Loucy (cell line): Measurements from ENCODE around the gene KRTAP4-7.
"Not testable (repeated sequence)": the region's sequence is repeated elsewhere in the genome, so short reads cannot be mapped to it uniquely, and the experiment has no call there.

Experiments used
- H2AFZ ChIP-seq: fragments of 200-600 bp; sonication (generic); 2 replicates; pipeline ENCODE4 v1.6.0; 2016; ENCODE audit warnings: antibody characterized with exemption, mild to moderate bottlenecking, low read length, moderate library complexity
- H3F3A ChIP-seq: fragments of 200-600 bp; 2 replicates; pipeline ENCODE4 v1.6.0; 2016; ENCODE audit warnings: antibody characterized with exemption, low read depth, mild to moderate bottlenecking
- H3K27me3 ChIP-seq: fragments of 200-600 bp; sonication (generic); 2 replicates; pipeline ENCODE4 v1.6.1; 2014; ENCODE audit warnings: low read length, mild to moderate bottlenecking; ENCODE audit not compliant: insufficient read depth, poor library complexity, severe bottlenecking
- H3K36me3 ChIP-seq: fragments of 200-600 bp; sonication (generic); 2 replicates; pipeline ENCODE4 v1.6.1; 2016; ENCODE audit warnings: low read length; ENCODE audit not compliant: insufficient read depth
- H3K4me1 ChIP-seq: fragments of 200-600 bp; sonication (generic); 2 replicates; pipeline ENCODE4 v1.5.1; 2014; ENCODE audit warnings: low read length, mild to moderate bottlenecking; ENCODE audit not compliant: insufficient read depth, poor library complexity, severe bottlenecking
- H3K4me2 ChIP-seq: fragments of 200-600 bp; sonication (generic); 2 replicates; pipeline ENCODE4 v1.6.0; 2014; ENCODE audit warnings: antibody characterized with exemption, low read length, low read depth, mild to moderate bottlenecking; ENCODE audit not compliant: poor library complexity, severe bottlenecking
- H3K4me3 ChIP-seq: fragments of 200-600 bp; sonication (generic); 2 replicates; pipeline ENCODE4 v1.5.1; 2014; ENCODE audit warnings: low read length, mild to moderate bottlenecking, mixed read lengths; ENCODE audit not compliant: poor library complexity, severe bottlenecking
- H3K79me2 ChIP-seq: fragments of 200-600 bp; sonication (generic); 2 replicates; pipeline ENCODE4 v1.6.1; 2014; ENCODE audit warnings: low read length; ENCODE audit not compliant: insufficient read depth
- H3K9ac ChIP-seq: fragments of 200-600 bp; sonication (generic); 2 replicates; pipeline ENCODE4 v1.6.0; 2014; ENCODE audit warnings: mild to moderate bottlenecking, low read depth, low read length, moderate library complexity; ENCODE audit not compliant: poor library complexity, severe bottlenecking
- H3K9me2 ChIP-seq: fragments of 200-600 bp; sonication (generic); replicated peaks from 2 replicates; pipeline ENCODE4 v1.6.1; 2016; ENCODE audit warnings: low read depth, low read length, mixed read lengths
- H3K9me3 ChIP-seq: fragments of 200-600 bp; sonication (generic); 2 replicates; pipeline ENCODE4 v1.6.1; 2014; ENCODE audit warnings: mild to moderate bottlenecking, antibody characterized with exemption, low read length, low read depth; ENCODE audit not compliant: insufficient read depth
- H4K20me1 ChIP-seq: fragments of 200-600 bp; sonication (generic); 2 replicates; pipeline ENCODE4 v1.6.0; 2014; ENCODE audit warnings: antibody characterized with exemption, low read length, mild to moderate bottlenecking; ENCODE audit not compliant: insufficient read depth, poor library complexity, severe bottlenecking
- EZH2phosphoT487 ChIP-seq: fragments of 200-600 bp; IDR thresholded peaks from 2 replicates; pipeline ENCODE4 v1.6.1; 2018; ENCODE audit warnings: antibody characterized with exemption, mild to moderate bottlenecking, moderate library complexity, borderline replicate concordance
- TF ChIP-seq, protein P1 (sequence below): fragments of 200-600 bp; sonication (generic); conservative IDR thresholded peaks from 2 replicates; pipeline ENCODE4 v1.5.1; 2014; ENCODE audit warnings: mild to moderate bottlenecking, antibody characterized with exemption, low read length

Gene KRTAP4-7

DNA sequence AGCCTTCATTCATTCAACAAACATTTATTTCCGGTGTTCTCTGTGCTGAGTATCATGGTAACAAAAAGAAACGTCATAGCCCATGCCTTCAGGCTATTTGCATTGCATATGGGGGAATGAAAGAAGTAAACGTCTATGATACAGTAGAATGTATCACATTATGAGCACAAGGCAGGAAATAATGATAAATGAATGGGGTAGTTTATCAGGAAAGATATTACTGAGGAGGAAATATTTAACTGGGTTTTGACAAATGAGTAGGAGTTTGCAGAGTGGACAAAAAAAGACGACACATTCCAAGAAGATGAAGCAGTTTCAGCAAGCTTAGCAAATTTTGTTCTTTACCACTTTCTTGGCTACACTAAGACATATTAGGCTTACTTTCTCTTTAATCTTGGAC is 1.3 kb upstream of the KRTAP4-7 start:
- H3K9ac ChIP-seq, result no peak overlapping the region
- no peak overlapping the region for H3K4me2 ChIP-seq
- no peak overlapping the region for H3K4me3 ChIP-seq
- no peaks in the 10 kb centered on the region for H3K9me2 ChIP-seq
- no peaks in the 10 kb centered on the region for H3K27me3 ChIP-seq
- H3F3A ChIP-seq, result no peaks in the 10 kb centered on the region
- H3K36me3 ChIP-seq, result no peaks in the 10 kb centered on the region
- H3K9me3 ChIP-seq, result no peaks in the 10 kb centered on the region
- no peaks in the 10 kb centered on the region for H3K4me1 ChIP-seq
- H2AFZ ChIP-seq, result no peak overlapping the region
- H3K79me2 ChIP-seq, result no peaks in the 10 kb centered on the region
- TF ChIP-seq, protein P1, sequence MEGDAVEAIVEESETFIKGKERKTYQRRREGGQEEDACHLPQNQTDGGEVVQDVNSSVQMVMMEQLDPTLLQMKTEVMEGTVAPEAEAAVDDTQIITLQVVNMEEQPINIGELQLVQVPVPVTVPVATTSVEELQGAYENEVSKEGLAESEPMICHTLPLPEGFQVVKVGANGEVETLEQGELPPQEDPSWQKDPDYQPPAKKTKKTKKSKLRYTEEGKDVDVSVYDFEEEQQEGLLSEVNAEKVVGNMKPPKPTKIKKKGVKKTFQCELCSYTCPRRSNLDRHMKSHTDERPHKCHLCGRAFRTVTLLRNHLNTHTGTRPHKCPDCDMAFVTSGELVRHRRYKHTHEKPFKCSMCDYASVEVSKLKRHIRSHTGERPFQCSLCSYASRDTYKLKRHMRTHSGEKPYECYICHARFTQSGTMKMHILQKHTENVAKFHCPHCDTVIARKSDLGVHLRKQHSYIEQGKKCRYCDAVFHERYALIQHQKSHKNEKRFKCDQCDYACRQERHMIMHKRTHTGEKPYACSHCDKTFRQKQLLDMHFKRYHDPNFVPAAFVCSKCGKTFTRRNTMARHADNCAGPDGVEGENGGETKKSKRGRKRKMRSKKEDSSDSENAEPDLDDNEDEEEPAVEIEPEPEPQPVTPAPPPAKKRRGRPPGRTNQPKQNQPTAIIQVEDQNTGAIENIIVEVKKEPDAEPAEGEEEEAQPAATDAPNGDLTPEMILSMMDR, result no peak
- H4K20me1 ChIP-seq, result no peaks in the 10 kb centered on the region

DNA sequence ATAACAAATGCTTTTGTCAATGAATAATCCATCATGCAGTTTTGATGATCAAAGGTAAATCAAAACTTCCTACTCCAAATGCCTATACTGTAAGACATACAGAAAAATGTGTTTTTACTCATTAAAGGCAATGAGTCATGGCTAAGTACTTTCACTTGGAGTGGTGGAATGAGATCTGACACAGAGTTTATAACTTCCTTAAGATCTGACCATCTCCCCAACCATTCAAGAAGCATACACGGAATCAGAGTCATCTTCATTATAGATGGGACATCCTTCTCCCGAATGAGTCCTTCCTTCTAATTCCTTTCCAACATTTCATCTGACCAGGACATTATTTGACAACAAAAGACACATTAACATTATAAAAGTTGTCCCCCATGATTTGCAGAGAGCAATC is 523 bp upstream of the KRTAP4-7 start:
- H3K9me3 ChIP-seq, H3K4me2 ChIP-seq, H3F3A ChIP-seq, H4K20me1 ChIP-seq, H3K4me3 ChIP-seq, H2AFZ ChIP-seq, H3K4me1 ChIP-seq, H3K9ac ChIP-seq, H3K36me3 ChIP-seq, H3K79me2 ChIP-seq, H3K27me3 ChIP-seq, H3K9me2 ChIP-seq: not testable (repeated sequence)

DNA sequence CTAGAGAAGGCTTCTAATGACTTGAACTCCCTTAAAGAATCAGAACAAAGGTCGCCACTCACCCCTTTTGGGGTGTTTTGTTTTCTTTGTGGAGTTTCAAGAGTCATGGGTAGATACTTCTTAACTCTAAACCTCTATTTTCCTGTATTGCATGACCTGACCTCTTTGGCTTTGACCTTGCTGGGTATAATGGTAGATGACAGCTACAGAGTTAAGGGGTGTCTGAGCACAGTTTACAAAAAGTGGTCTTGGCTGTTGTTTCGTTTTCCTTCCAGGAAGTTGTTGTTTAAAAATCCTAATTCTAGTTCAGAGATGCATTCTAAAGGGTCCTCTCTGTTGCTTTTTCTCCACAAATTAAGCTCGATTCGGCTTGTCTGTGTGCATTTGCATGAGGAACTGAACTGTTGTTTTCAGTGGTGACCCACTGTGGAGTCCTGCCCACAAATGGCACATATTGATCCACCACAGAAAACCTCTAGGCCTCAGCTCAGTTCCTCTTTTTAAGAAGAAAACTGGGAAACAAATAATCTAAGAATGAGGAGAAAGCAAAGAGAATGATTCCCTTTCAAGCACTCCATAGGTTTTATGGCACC is 4.9 kb downstream of the KRTAP4-7 start:
- H3F3A ChIP-seq, H3K9ac ChIP-seq, H4K20me1 ChIP-seq, H3K36me3 ChIP-seq, H3K79me2 ChIP-seq, H3K4me1 ChIP-seq, H2AFZ ChIP-seq, H3K27me3 ChIP-seq, H3K9me3 ChIP-seq, H3K9me2 ChIP-seq, H3K4me2 ChIP-seq, H3K4me3 ChIP-seq: not testable (repeated sequence)

DNA sequence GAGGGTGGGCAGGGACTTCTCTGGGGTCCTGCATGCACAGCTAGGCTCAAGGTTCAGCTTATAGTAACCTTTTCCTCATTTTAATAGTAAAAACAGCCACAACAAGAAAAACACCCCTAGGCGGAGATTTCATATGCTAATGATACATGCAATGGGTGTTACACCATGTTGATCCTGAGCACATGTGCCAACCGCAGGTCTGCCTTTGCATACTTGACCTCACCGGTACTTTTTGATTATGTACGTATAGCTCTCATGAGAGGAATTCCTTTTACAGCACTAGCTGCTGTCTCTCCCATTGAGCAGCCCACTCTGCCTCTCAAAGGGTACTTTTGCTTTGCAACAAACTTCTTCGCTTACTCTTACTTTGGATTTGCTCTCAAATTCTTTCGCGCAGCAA is 12.1 kb downstream of the KRTAP4-7 start:
- Histone ChIP-seq H3F3A (no peaks in the 10 kb centered on the region), H3K79me2 (no peaks in the 10 kb centered on the region), H3K9me3 (peaks cover 2% of the 10 kb centered on the region), H3K9ac (no peak overlapping the region), H2AFZ (no peak overlapping the region), H3K4me3 (no peak overlapping the region), H4K20me1 (no peaks in the 10 kb centered on the region), H3K36me3 (no peaks in the 10 kb centered on the region), H3K4me2 (no peak overlapping the region), H3K9me2 (no peaks in the 10 kb centered on the region), H3K27me3 (no peaks in the 10 kb centered on the region), H3K4me1 (peaks cover 14% of the 10 kb centered on the region)
- TF ChIP-seq, protein P1, result no peak
- no peak for TF ChIP-seq EZH2phosphoT487
